Measurements from ENCODE around the gene OR5K3.
"Not testable (repeated sequence)": the region's sequence is repeated elsewhere in the genome, so short reads cannot be mapped to it uniquely, and the experiment has no call there.

Gene OR5K3, protein sequence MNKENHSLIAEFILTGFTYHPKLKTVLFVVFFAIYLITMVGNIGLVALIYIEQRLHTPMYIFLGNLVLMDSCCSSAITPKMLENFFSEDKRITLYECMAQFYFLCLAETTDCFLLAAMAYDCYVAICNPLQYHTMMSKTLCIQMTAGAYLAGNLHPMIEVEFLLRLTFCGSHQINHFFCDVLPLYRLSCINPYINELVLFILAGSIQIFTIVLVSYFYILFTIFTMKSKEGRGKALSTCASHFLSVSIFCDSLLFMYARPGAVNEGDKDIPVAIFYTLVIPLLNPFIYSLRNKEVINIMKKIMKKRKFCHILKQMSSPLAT

GRCh38 chr3:98390366-98390765, at the start of gene OR5K3:
OR5K3 (plus strand) TSS chr3:98390666; CDS start chr3:98390666, 0 bp downstream.
- no peak for DNase-seq

DNA sequence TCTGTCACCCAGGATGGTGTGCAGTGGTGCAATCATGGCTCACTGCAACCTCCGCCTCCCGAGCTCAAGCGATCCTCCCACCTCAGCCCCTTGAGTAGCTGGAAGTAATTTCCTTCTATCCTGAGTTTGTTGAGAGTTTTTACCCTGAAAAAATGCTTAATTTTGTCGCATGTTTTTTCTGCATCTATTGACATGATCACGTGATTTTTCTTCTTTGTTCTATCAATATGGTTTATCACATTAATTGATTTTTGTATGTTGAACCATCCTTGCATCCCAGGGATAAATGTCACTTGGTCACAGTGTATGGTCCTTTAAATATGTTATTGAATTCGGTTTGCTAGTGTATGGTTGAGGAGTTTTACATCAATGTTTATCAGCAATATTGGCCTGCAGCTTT, 48.7 kb upstream of the OR5K3 start:
- DNase-seq: no peak

DNA sequence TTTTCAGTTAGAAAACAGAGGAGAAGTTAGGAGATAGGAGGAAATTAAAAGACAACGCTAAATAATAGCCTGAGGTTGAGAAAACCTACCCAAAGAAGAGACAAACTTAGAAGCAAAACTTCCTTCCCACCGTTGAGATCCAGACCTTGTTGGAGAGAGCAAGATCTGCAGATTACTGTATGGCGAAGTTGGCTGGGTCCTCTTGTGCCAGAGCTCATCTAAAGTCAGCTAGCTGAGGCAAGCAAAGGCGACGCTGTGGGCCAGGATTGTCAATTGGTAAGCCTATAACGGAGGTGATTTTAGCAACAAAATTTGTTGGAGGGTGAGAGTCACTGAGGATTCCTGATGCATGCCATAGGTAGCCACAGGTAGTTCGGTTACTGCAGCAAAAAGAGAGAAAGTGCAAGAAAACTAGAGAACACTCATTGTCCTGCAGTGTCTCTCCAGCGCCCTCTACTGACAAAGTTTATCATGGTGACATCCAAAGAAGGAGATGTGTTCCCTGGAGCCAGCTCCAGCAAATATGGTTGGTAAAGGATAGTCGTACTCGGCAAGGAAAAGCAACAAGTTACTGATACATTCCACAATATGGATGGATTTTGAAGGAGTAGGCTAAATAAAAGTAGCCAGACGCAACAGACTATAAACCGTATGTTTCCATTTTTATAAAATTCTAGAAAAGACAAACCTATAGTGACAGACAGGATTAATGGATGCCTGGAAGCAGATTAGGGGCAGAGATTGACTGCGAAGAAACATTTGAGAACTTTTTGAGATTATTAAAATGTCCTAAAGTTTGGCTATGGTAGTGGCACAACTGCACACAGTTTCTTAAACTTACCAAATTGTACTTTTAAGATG, 46.6 kb upstream of the OR5K3 start:
- no peak for DNase-seq

- no peak for DNase-seq
Measured at GRCh38 chr3:98350082-98350481, 40.4 kb upstream of the OR5K3 start.

- DNase-seq: no peak
Measured at GRCh38 chr3:98353554-98353953, 36.9 kb upstream of the OR5K3 start, which contains the start of gene OR5K4. OR5K4 (plus strand) TSS chr3:98353854; CDS start chr3:98353854, 0 bp downstream.

GRCh38 chr3:98359250-98359649, 31.2 kb upstream of the OR5K3 start:
- DNase-seq: no peak

GRCh38 chr3:98359993-98360675, 30.3 kb upstream of the OR5K3 start:
- no peak for DNase-seq

- DNase-seq: no peak
Measured at GRCh38 chr3:98360681-98361080, 29.8 kb upstream of the OR5K3 start.

DNA sequence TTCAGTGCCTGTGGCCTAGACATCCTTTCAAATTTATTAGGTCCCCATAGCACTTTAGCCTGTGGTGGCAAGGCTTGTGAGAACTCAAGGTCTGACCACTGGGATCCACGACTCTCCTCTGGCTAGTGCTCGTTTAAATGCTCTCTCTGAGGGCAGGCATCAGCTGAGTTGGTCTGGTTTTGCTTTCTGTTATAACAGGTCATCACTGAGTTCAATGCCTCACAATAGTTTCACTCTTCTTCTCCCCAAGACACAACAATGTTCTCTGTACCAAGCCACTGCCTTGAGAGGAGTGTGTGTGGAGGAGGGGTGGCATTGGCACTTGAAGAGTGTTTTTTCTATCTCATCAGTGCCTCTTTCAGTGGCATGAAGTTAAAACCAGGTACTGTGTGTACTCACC, 29.2 kb upstream of the OR5K3 start:
- DNase-seq: no peak

DNA sequence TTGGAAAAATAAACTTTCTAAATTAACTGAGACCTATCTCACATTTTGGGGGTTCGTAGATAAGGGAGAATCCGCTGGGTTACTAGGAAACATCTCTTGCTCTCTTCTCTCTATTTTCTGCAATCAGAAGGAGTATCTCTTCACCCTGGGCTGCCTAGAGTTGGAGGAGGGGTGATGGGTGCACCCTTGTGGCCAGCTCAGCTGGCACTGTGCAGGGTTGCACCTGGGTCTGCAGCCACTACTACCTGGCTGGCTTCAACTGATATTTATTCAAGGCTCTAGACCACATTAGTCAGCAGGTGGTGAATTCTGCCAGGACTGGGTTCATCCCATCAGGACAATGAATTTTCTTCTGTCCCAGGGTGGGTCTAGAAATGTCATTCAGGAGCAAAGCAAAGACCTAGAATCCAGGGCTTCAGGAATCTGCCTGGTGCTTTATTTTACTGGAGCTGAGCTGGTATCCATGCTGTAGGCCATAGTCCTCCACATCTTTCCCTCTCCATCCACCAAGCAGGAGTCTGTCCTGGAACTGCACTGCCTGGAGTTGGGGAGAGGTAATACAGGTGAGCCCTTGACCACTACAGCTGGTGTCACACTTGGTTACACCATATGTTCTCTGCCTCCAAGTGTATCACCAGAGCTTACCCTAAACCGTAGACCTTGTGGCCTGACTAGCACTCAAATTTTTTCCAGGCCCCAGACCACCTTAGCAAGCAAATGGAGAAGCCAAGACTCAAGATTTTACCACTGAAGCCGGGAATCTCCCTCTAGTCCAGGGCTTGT, 22.8 kb upstream of the OR5K3 start:
- no peak for DNase-seq

DNA sequence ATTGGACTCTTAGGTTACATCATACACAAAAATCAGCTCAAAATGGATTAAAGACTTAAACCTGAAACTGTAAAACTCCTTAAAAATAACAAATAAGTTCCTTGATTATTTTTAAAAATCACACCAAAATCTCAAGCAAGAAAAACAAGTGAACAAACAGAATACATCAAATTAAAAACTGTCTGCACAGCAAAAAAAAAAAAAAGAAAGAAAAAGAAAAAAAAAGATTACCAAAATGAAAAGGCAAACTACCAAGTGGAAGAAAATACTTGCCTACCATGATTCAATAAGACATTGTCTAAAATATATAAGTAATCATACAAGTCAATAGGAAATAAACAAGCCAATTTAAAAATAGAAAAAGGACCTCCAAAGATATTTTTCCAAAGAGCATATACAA, 19.3 kb upstream of the OR5K3 start:
- no peak for DNase-seq

GRCh38 chr3:98371853-98372252, 18.6 kb upstream of the OR5K3 start:
- no peak for DNase-seq

- no peak for DNase-seq
Measured at GRCh38 chr3:98372445-98372844, 18.0 kb upstream of the OR5K3 start.

GRCh38 chr3:98376631-98377030, 13.8 kb upstream of the OR5K3 start:
- no peak for DNase-seq

- no peak for DNase-seq
Measured at GRCh38 chr3:98388147-98388546, 2.3 kb upstream of the OR5K3 start.

DNA sequence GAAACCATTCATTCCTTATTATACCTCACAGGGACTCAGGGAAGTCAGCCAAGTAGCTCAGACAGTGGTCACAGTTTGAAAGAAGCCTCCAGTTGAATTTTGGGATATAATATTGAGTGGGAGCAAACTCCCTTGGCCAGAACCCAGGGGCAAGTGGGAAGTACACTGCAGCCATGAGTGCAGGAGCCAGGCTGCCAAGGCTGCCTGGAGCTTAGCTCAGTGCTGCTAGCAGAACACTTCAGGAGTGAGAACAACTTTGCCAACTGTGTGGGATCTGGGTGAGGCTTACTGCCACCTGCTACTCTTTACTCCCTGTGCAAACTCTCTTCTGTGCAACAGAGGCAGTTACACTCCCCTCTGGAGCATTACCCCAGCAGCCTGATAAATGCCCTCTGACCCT, 4.6 kb downstream of the OR5K3 start:
- no peak for DNase-seq

DNA sequence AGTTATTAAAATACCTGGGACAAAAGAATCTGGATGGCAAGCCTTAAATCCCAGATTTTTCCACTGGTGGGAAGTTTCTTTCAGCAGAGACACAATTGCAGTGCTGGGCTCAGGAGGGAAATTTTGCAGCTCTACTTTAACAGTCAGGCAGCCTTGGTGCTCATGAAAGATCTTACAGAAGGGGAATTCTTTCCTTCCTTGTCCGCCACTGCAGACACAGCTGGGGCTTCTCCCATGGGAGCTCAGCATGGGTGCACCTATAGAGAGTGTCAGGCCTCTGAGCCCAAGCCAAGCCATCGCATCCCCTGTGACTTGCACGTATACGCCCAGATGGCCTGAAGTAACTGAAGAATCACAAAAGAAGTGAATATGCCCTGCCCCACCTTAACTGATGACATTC, 6.0 kb downstream of the OR5K3 start:
- DNase-seq: not testable (repeated sequence)

- no peak for DNase-seq
Measured at GRCh38 chr3:98398513-98398912, 8.0 kb downstream of the OR5K3 start.

DNA sequence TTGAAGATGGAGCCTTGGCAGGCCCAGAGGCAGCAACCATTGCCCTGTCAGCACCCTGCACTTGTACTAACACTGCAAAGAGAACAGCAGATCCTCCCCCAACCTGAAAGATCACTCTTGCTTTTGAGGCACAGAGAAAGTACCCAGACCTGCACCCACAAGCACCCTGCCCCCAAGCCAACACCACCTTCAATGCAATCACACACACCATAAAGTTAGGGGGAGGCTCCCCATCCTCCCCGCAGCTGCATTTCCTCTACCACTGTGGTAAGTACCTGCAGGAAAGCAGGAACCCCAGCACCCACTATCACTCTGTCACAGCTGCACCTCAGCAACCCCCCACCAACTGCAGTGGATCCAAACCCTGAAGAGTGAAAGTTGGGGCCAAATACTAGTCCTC, 12.0 kb downstream of the OR5K3 start:
- no peak for DNase-seq

DNA sequence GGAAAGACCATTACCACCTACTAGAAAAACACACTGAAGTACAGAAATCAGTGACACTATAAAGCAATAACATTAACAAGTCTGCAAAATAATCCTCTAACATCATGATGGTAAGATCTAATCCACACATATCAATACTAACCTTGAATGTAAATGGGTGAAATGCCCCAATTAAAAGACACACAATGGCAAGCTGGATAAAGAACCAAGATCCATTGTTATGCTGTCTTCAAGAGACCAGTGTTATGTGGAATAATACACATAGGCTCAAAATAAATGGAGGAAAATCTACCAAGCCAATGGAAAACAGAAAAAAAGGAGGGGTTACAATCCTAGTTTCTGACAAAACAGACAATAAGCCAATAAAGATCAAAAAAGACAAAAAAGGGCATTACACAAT, 13.5 kb downstream of the OR5K3 start:
- no peak for DNase-seq

- no peak for DNase-seq
Measured at GRCh38 chr3:98406034-98406433, 15.6 kb downstream of the OR5K3 start.

DNA sequence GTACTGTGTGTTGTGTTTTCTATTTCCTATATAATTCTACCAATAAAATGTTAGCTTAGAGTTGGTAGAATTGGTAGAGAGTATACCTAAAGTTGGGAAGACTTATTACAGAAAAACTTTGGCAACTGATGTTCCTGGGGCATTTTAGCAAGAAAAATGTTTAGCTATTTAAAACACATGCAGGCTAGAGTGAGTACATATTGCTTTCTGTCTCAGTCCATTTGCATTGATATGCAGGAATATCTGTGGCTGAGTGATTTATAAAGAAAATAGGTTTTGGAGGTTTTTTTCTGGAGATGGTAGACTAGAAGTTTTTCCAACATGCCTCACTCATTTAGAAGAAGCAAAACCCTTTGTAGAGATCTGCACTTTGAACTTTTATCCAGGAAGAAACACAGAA, 42.1 kb downstream of the OR5K3 start:
- DNase-seq: no peak

GRCh38 chr3:98433764-98434163, 43.3 kb downstream of the OR5K3 start:
- DNase-seq: no peak

All from hippocampal formation (tissue), 2 donors.